NT2/D1 (cell line): ENCODE measurements around the gene C10orf71.

Source experiments
- DNase-seq: peaks from one replicate; pipeline ENCODE4 v3.0.0-alpha.2; 2011; ENCODE audit warnings: low read depth, low spot score
- H3K27me3 ChIP-seq: 2 replicates; pipeline ENCODE4 v1.6.0; 2011; ENCODE audit warnings: mild to moderate bottlenecking; ENCODE audit not compliant: insufficient read length, insufficient read depth
- H3K36me3 ChIP-seq: 2 replicates; pipeline ENCODE4 v1.6.1; 2011; ENCODE audit warnings: mild to moderate bottlenecking, low read length, mixed read lengths; ENCODE audit not compliant: insufficient read depth, insufficient read length
- H3K4me1 ChIP-seq: 2 replicates; pipeline ENCODE4 v1.5.1; 2011; ENCODE audit not compliant: insufficient read depth, insufficient read length
- H3K4me3 ChIP-seq: 2 replicates; pipeline ENCODE4 v1.5.1; 2011; ENCODE audit warnings: low read depth; ENCODE audit not compliant: insufficient read length
- H3K9ac ChIP-seq: 2 replicates; pipeline ENCODE4 v1.6.0; 2011; ENCODE audit warnings: low read depth; ENCODE audit not compliant: insufficient read length
- H3K9me3 ChIP-seq: 2 replicates; pipeline ENCODE4 v1.5.1; 2011; ENCODE audit warnings: mild to moderate bottlenecking, low read length; ENCODE audit not compliant: insufficient read depth
- SUZ12 ChIP-seq: IDR thresholded peaks from 2 replicates; pipeline ENCODE4 v1.6.1; 2011; ENCODE audit not compliant: insufficient read length, insufficient read depth; ENCODE audit errors: extremely low read depth
- YY1 ChIP-seq: IDR thresholded peaks from 2 replicates; pipeline ENCODE4 v1.6.1; 2011; ENCODE audit not compliant: insufficient read length, insufficient read depth
- ZNF274 ChIP-seq: IDR thresholded peaks from 2 replicates; pipeline ENCODE4 v1.6.1; 2011; ENCODE audit warnings: mild to moderate bottlenecking, low read depth, low read length

Gene C10orf71

DNA sequence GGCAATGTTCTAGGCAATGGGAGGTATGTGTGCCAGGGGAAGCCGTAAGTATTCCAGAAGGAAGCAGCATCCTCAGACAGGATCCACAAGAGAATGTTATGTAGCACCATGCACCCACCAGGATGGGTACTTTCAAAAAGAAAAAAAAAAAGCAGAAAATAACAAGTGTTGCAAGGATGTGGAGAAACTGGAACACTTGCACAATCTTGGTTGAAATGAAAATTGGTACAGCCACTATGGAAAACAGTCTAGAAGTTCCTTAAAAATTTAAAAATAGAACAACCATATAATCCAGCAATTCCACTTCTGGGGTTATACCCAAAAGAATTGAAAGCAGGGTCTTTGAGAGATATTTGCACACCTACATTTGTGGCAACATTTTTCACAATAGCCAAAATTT, 20.2 kb downstream of the C10orf71 start:
- Histone ChIP-seq H3K9me3 (no peaks in the 10 kb centered on the region), H3K27me3 (no peaks in the 10 kb centered on the region), H3K4me3 (no peak overlapping the region), H3K36me3 (no peaks in the 10 kb centered on the region), H3K9ac (no peak overlapping the region), H3K4me1 (no peaks in the 10 kb centered on the region)
- DNase-seq = no peak
- TF ChIP-seq ZNF274 (no peak), SUZ12 (no peak), YY1 (no peak)

DNA sequence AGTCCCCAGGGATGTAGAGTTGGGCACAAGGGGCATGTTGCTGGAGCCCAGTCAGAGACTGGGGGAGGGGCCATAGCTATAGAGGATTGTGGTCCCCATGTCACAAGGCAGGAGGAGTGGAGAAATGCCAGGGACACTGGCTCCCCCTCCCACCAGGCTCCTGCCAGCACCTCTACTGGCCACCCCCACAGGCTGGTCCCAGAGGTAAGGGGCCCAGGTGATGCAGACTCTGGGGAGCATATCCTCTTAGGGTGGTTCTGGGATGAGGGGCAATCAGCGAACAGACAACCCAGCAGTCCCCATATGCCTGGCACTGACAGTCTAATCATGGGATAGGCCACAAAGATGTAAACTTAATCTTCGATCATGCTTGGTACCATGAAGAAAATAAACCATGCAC, 21.2 kb downstream of the C10orf71 start:
- no peak for TF ChIP-seq SUZ12
- TF ChIP-seq YY1 = no peak
- TF ChIP-seq ZNF274 = no peak
- Histone ChIP-seq H3K27me3 (no peaks in the 10 kb centered on the region), H3K9me3 (no peaks in the 10 kb centered on the region), H3K4me3 (no peak overlapping the region), H3K36me3 (no peaks in the 10 kb centered on the region), H3K4me1 (no peaks in the 10 kb centered on the region), H3K9ac (no peak overlapping the region)
- DNase-seq = no peak

DNA sequence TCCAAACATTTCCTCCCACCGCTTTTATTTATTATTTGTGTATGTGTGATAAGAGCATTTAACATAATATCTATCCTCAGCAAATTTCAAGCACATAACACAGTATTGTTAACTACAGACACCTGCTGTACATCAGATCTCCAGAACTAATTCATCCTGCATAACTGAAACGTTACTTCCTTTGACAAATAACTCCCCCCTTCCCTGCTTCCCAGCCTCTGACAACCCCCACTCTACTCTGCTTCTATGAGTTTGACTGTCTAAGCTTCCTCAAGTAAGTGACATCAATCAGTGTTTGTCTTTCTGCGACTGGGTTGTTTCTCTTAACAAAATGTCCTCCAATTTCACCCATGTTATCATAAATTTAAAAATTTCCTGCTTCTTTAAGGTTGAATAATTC, 22.1 kb downstream of the C10orf71 start:
- TF ChIP-seq SUZ12 = no peak
- no peak for TF ChIP-seq YY1
- no peak for TF ChIP-seq ZNF274
- no peak for DNase-seq
- Histone ChIP-seq H3K27me3 (no peaks in the 10 kb centered on the region), H3K9me3 (no peaks in the 10 kb centered on the region), H3K4me1 (no peaks in the 10 kb centered on the region), H3K9ac (no peak overlapping the region), H3K4me3 (no peak overlapping the region), H3K36me3 (no peaks in the 10 kb centered on the region)

DNA sequence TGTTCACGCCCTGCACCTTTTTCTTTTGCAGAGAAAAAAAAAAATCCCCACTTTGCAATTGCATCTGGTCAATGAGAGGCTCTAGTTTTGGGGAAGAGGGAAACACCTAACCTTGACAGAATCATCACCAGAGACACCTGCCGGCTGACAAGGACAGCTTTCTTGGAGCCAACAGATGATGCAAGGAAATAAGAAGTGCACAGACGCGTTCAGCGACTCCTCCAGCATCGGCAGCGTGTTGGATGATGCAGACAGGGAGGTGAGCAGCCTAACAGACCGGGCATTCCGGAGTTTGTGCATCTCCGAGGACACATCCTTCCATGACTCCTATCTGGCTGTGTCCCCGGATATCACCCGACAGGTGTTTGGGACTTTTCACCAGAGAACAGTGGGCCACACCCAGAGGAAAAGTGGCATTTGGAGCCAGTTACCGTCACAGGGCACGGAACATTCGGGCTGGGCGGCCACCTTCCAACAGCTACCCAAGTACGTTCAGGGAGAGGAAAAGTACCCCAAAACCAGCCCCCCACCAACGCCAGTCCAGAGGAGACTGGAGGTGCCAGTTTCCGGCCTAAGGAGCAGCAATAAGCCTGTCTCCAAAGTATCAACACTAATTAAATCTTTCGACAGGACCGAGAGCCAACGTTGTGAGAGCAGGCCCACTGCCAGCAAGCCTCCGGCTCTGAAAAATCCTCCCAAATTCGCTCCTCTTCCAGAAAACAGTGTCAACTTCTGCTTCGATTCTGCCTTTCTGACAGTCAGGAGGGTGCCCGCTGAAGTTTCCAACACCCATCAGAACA, 23.6 kb downstream of the C10orf71 start:
- no peak for DNase-seq
- Histone ChIP-seq H3K9ac (no peak overlapping the region), H3K9me3 (no peaks in the 10 kb centered on the region), H3K4me3 (no peak overlapping the region), H3K4me1 (no peaks in the 10 kb centered on the region), H3K27me3 (no peaks in the 10 kb centered on the region), H3K36me3 (no peaks in the 10 kb centered on the region)
- TF ChIP-seq YY1 (no peak), SUZ12 (no peak), ZNF274 (no peak)

DNA sequence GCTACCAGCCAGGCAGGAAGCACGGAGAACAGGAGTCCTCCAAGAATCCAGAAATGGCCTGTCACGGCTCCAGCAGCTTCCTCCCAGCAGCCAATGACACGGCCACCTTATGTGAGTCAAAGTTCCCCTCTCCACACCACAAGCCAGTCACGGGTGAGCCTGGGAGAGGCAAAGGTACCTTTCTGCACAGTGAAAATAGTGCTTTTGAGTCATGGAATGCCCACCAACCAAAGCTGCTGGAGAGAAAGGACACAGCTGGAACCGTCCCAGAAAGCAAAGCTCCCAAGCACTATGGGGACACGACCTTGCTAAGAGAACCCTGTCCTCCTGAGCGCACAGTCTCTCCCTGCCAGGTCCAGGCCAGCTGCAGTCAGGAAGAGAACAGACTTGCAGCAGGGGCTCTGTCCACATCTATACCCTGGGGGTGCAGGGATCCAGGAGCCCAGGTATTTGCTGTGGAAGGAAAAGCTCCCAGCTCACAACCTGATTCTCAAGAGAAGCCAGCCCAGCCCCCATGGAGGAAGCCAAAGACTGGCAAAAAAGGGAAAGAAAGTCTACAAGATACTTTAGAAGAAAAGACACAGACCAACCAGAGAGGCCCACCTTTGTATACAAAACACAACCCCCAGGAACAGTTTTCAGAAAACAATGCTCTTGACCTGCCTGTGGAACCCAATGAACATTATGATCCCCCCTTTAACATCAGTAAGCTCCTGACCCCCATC, 24.4 kb downstream of the C10orf71 start:
- no peaks in the 10 kb centered on the region for H3K4me1 ChIP-seq
- TF ChIP-seq ZNF274 = no peak
- no peak for TF ChIP-seq SUZ12
- TF ChIP-seq YY1 = no peak
- H3K27me3 ChIP-seq = no peaks in the 10 kb centered on the region
- H3K9me3 ChIP-seq = no peaks in the 10 kb centered on the region
- H3K4me3 ChIP-seq = no peak overlapping the region
- no peaks in the 10 kb centered on the region for H3K36me3 ChIP-seq
- H3K9ac ChIP-seq = no peak overlapping the region
- DNase-seq = no peak

DNA sequence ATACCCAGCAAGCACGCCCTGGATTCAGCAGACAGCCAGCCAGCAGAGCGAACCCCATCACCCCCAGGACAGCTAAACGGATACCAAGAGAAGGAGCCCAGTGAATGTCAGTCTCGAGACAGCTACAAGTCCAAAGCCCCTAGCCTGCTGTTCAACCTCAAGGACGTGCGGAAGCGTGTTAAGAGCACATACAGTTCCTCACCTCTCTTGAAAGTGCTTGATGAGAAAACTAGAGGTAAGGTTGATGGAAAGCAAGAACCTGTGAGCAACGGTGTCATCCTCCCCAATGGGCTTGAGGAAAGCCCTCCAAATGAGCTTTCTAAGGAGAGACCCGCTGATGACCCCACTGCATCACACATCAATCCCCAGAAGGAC, 24.9 kb downstream of the C10orf71 start:
- Histone ChIP-seq H3K4me3 (no peak overlapping the region), H3K9me3 (no peaks in the 10 kb centered on the region), H3K36me3 (no peaks in the 10 kb centered on the region), H3K27me3 (no peaks in the 10 kb centered on the region), H3K4me1 (no peaks in the 10 kb centered on the region), H3K9ac (no peak overlapping the region)
- DNase-seq = no peak
- TF ChIP-seq ZNF274 (no peak), SUZ12 (no peak), YY1 (no peak)

DNA sequence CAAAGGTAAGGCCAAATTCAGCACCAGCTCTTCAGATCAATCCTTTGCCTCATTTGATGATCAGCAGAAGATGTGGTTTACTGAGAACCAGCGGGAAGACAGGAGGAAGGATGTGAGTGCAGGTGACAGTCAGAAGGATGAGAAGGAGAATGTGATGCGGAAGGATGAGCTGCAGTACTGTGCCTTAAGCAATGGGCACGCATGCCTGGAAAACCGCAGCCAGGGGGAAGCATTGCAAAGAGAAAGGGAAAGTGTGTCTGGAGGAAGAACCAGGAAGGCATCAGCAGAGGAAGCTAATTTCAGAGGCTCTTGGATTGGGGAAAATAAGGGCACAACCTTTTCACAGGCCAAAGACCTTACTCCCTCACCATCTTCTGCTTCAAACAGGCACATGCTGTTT, 25.7 kb downstream of the C10orf71 start:
- DNase-seq = no peak
- TF ChIP-seq YY1 (no peak), SUZ12 (no peak), ZNF274 (no peak)
- Histone ChIP-seq H3K9me3 (no peaks in the 10 kb centered on the region), H3K4me1 (no peaks in the 10 kb centered on the region), H3K36me3 (no peaks in the 10 kb centered on the region), H3K4me3 (no peak overlapping the region), H3K9ac (no peak overlapping the region), H3K27me3 (no peaks in the 10 kb centered on the region)
